WERI-Rb-1 (cell line): ENCODE measurements around the gene FXYD5.

Experiments
- DNase-seq: peaks from one replicate; pipeline ENCODE4 v3.0.0-alpha.2; 2020
- H3K27ac ChIP-seq: fragments of 250-450 bp; sonication (Bioruptor Pico); 2 replicates; pipeline ENCODE4 v1.5.1; 2020; ENCODE audit warnings: mild to moderate bottlenecking, moderate library complexity
- H3K27me3 ChIP-seq: fragments of 250-450 bp; sonication (Bioruptor Pico); 2 replicates; pipeline ENCODE4 v1.5.1; 2021; ENCODE audit warnings: mild to moderate bottlenecking, low read depth, moderate library complexity; ENCODE audit not compliant: insufficient read depth, severe bottlenecking
- H3K36me3 ChIP-seq: fragments of 250-450 bp; sonication (Bioruptor Pico); 2 replicates; pipeline ENCODE4 v1.5.1; 2020; ENCODE audit warnings: mild to moderate bottlenecking, moderate library complexity
- H3K4me3 ChIP-seq: 2 replicates; pipeline ENCODE4 v1.5.1; 2011; ENCODE audit warnings: low read depth, mild to moderate bottlenecking, control low read depth, low read length
- H3K9me3 ChIP-seq: fragments of 250-450 bp; sonication (Bioruptor Pico); 2 replicates; pipeline ENCODE4 v1.5.1; 2021; ENCODE audit warnings: mild to moderate bottlenecking, moderate library complexity; ENCODE audit not compliant: severe bottlenecking
- TF ChIP-seq, protein P1 (sequence below): IDR thresholded peaks from 2 replicates; pipeline ENCODE4 v1.5.1; 2011; ENCODE audit warnings: low read depth, mild to moderate bottlenecking, control low read depth, inconsistent platforms, low read length

The FXYD5 gene

DNA sequence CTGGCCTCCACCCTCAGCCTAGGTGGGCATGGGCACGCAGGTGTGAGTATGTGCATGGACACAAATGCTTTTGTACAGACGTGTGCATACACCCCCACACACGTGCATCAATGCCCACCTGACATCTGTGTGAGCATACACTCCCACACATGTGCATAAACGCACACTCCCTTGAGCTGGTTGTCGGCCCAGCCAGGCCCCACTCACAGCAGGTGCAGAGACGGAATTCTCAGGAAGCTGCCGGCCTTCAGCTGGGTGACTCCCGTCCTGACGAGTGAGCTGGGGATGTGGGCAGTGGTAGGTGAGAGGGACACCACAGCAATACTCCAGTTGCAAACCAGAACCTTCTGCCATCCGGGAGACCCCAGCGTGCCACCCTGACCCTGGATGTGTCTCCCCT is 20.7 kb upstream of the FXYD5 start:
- Histone ChIP-seq H3K27ac (peak overlapping the region; percentile 81), H3K9me3 (no peaks in the 10 kb centered on the region), H3K36me3 (peaks cover 4% of the 10 kb centered on the region; the same call in 1 of the 2 replicates), H3K27me3 (no peaks in the 10 kb centered on the region), H3K4me3 (no peak overlapping the region)
- TF ChIP-seq, protein P1, sequence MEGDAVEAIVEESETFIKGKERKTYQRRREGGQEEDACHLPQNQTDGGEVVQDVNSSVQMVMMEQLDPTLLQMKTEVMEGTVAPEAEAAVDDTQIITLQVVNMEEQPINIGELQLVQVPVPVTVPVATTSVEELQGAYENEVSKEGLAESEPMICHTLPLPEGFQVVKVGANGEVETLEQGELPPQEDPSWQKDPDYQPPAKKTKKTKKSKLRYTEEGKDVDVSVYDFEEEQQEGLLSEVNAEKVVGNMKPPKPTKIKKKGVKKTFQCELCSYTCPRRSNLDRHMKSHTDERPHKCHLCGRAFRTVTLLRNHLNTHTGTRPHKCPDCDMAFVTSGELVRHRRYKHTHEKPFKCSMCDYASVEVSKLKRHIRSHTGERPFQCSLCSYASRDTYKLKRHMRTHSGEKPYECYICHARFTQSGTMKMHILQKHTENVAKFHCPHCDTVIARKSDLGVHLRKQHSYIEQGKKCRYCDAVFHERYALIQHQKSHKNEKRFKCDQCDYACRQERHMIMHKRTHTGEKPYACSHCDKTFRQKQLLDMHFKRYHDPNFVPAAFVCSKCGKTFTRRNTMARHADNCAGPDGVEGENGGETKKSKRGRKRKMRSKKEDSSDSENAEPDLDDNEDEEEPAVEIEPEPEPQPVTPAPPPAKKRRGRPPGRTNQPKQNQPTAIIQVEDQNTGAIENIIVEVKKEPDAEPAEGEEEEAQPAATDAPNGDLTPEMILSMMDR: no peak
- DNase-seq: no peak

DNA sequence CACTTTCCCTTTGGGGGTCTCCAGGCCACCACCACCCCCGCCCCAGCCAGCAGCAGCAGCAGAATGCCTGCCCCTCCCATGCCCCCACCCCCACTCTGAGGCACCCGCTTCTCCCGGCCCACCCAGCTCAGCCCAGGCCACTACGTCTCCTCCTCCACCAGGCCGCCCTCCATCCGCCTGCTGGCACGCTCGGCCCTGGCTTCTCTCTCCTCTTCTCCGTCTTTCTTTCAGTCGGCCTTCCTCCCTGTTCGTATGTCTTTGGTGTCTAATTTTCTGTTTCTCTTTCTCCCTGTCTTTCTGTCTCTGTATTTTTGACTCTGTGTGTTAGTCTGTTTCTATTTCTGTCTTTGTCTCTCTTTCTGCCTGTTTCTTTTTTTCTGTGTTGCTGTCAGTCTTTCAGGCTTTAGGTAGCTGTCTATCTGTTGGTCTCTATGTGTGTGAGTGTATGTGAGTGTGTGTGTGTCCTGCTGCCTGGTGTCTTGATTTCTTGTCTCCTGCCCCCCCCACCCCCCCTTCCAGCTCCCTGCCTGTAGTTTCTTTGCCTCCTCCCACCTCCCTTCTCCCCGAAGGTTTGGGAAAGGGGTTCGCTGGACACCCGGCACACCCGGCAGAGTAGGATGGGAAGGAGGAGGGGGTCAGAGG is 19.8 kb upstream of the FXYD5 start, which contains the start of gene LGI4:
LGI4 (minus strand) TSS at position 459 of the 642 bp plus-strand sequence; CDS start at position 80, 379 bp downstream.
- TF ChIP-seq, protein P1: no peak
- peaks cover 4% of the 10 kb centered on the region; the same call in 1 of the 2 replicates for H3K36me3 ChIP-seq

DNA sequence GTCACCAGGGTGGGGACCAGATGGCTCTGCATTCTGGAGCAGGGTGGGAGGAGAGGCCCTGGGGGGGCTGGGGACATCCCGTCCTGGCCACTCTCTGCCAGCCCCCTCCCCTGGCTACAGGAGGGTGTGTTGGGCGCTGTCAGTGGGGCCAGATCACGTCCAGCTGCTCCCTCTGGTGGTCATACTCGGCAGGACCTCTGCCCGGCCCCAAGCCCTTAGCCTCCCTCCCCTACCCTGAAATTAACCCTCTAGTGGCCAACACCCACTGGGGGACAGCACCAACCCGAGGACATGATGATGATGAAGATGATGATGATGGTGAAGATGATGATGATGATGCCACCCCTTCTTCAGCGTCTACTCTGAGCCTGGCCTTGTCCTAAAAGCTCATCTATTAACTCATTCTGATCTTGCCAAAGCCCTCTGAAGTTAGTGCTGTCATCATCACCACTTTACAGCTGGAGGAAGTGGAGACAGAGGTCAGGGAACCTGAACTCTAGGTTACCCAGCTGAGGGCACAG is 19.1 kb upstream of the FXYD5 start:
- peak; percentile 92 for DNase-seq
- H3K27me3 ChIP-seq: no peaks in the 10 kb centered on the region
- peaks cover 4% of the 10 kb centered on the region; the same call in 1 of the 2 replicates for H3K36me3 ChIP-seq
- H3K27ac ChIP-seq: peak overlapping the region; percentile 81
- TF ChIP-seq, protein P1: peak; percentile 89
- H3K4me3 ChIP-seq: peak overlapping the region; percentile 29
- H3K9me3 ChIP-seq: no peaks in the 10 kb centered on the region

More for the DNA sequence above, 19.8 kb upstream of the FXYD5 start, which contains the start of gene LGI4:
- Histone ChIP-seq H3K27me3 (no peaks in the 10 kb centered on the region), H3K4me3 (peak within 1 kb of the TSS; percentile 29), H3K9me3 (no peaks in the 10 kb centered on the region), H3K27ac (peak within 1 kb of the TSS; percentile 81)
- peak; percentile 28 for DNase-seq

DNA sequence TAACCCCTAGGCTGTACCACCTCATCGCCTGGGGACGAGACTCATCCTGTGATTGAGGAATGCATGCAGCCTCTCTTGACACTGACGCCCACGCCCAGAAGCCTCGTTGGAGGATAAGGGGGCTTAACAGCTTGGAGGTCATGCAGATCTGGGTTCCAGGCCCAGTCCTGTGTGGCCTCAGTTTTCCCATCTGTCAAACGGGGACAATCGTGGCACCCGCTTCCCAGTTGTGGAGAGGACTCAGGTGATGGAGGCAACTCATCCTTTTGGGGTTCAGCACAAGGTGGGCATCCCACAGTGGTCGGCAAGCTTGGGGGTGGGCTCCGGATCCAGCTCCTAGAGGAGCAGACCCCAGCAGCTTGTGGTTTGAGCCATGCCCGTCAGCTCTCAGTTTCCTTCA is 18.3 kb upstream of the FXYD5 start:
- H3K4me3 ChIP-seq: no peak overlapping the region
- no peak overlapping the region for H3K27ac ChIP-seq
- TF ChIP-seq, protein P1: no peak
- H3K9me3 ChIP-seq: no peaks in the 10 kb centered on the region
- H3K27me3 ChIP-seq: no peaks in the 10 kb centered on the region
- peaks cover 3% of the 10 kb centered on the region; the same call in 1 of the 2 replicates for H3K36me3 ChIP-seq
- DNase-seq: peak; percentile 11

DNA sequence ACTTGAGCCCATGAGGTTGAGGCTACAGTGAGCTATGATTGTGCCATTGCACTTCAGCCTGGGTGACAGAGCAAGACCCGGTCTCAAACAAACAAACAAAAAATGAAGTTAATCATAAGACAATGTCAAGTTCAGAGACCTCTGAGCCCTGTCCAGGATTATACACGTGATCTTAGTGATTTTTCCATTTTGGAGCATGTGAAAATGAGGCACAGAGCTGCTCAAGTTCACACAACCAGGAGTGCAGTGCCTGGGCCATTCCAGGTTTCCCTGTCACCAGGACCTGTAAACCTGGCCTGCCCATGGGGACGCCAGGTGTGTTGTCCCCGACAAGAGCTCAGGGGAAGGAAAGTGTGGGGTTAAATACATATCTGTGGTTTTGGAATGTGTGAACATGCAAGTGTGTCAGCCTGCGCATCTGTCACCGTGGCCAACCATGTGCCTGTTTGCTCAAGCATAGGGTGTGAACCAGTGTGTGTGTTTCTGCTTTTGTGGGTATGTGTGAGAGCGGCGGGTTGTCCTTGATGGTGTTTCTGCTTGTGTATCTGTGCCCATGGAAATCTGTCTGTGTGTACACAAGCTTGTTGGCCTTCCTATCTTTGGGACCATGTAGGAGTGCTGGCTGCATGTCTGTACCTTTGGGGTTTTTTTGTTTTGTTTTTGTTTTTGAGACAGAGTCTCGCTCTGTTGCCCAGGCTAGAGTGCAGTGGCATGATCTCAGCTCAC is 17.4 kb upstream of the FXYD5 start:
- TF ChIP-seq, protein P1: no peak
- Histone ChIP-seq H3K27me3 (no peaks in the 10 kb centered on the region), H3K4me3 (no peak overlapping the region), H3K9me3 (no peaks in the 10 kb centered on the region), H3K27ac (no peak overlapping the region), H3K36me3 (no peaks in the 10 kb centered on the region)
- DNase-seq: no peak
